IMR-90 (cell line): ENCODE results near the gene PEAK3. TPM values are rescaled to one million over a fixed set of nuclear protein-coding genes. Genes with fewer than 3 reads are reported as not detected.

ENCODE experiments used
- ATAC-seq: fragments of 200-7000 bp; cut with Tn5 transposase; 2 replicates; pipeline ENCODE4 v1.9.1; 2020; ENCODE audit warnings: low read depth, mild to moderate bottlenecking, moderate library complexity
- BruUV-seq: library from RNA; stranded (reverse); fragments of 400-500 nt; replicated peaks from 2 replicates; lab custom pipeline; 2021; lab: Mats Ljungman, UMichigan
- CTCF ChIA-PET: fragments of 300-600 bp; formaldehyde crosslinking; extraction: SDS; loops from one replicate; lab custom pipeline; 2021; ENCODE audit warnings: antibody characterized with exemption; lab: Yijun Ruan, JAX
- POLR2A ChIA-PET: fragments of 300-600 bp; sonication (Branson Sonifier 250); formaldehyde crosslinking; loops from one replicate; lab custom pipeline; 2022; ENCODE audit warnings: antibody characterized with exemption; ENCODE audit not compliant: unreplicated experiment; lab: Charles Lee
- DNase-seq: peaks from one replicate; pipeline ENCODE4 v3.0.0; 2013
- H2AFZ ChIP-seq: replicated peaks from 2 replicates; pipeline ENCODE3; 2013; ENCODE audit warnings: low read length, mild to moderate bottlenecking; ENCODE audit not compliant: poor library complexity
- H2AK5ac ChIP-seq: 2 replicates; pipeline ENCODE4 v1.6.1; 2013; ENCODE audit warnings: low read depth, low read length, inconsistent platforms
- H2AK9ac ChIP-seq: replicated peaks from 2 replicates; pipeline ENCODE3; 2013; ENCODE audit warnings: mild to moderate bottlenecking, low read depth, low read length, moderate library complexity; ENCODE audit not compliant: poor library complexity
- H2BK120ac ChIP-seq: 2 replicates; pipeline ENCODE4 v1.6.1; 2013; ENCODE audit warnings: low read depth, low read length, inconsistent platforms
- H2BK15ac ChIP-seq: 3 replicates; pipeline ENCODE4 v1.6.1; 2013; ENCODE audit warnings: low read depth, low read length, inconsistent platforms
- H2BK20ac ChIP-seq: 2 replicates; pipeline ENCODE4 v1.6.1; 2013; ENCODE audit warnings: low read depth, mild to moderate bottlenecking, inconsistent platforms, low read length, moderate library complexity
- H2BK5ac ChIP-seq: 2 replicates; pipeline ENCODE4 v1.6.1; 2013; ENCODE audit warnings: mild to moderate bottlenecking, low read depth, low read length, inconsistent platforms; ENCODE audit not compliant: poor library complexity, severe bottlenecking
- H3K14ac ChIP-seq: replicated peaks from 2 replicates; pipeline ENCODE4 v1.6.1; 2013; ENCODE audit warnings: low read depth, low read length, inconsistent platforms
- H3K18ac ChIP-seq: 2 replicates; pipeline ENCODE4 v1.6.1; 2013; ENCODE audit warnings: low read depth, low read length, control low read depth
- H3K23ac ChIP-seq: 2 replicates; pipeline ENCODE4 v1.6.1; 2013; ENCODE audit warnings: low read depth, low read length, inconsistent platforms
- H3K27ac ChIP-seq: 2 replicates; pipeline ENCODE4 v1.5.1; 2013; ENCODE audit warnings: mild to moderate bottlenecking, control low read depth, low read length; ENCODE audit not compliant: insufficient read depth
- H3K27me3 ChIP-seq: 2 replicates; pipeline ENCODE4 v1.6.1; 2013; ENCODE audit warnings: low read length; ENCODE audit not compliant: control insufficient read depth, insufficient read depth
- H3K36me3 ChIP-seq: 2 replicates; pipeline ENCODE4 v1.6.1; 2013; ENCODE audit warnings: low read length, mixed read lengths; ENCODE audit not compliant: control insufficient read depth, insufficient read depth
- H3K4ac ChIP-seq: 2 replicates; pipeline ENCODE4 v1.6.1; 2013; ENCODE audit warnings: low read depth, low read length, inconsistent platforms
- H3K4me1 ChIP-seq: 2 replicates; pipeline ENCODE4 v1.6.1; 2013; ENCODE audit warnings: low read length, mixed read lengths; ENCODE audit not compliant: control insufficient read depth, insufficient read depth
- H3K4me2 ChIP-seq: 2 replicates; pipeline ENCODE4 v1.6.1; 2013; ENCODE audit warnings: low read depth, mild to moderate bottlenecking, control low read depth, low read length, moderate library complexity
- H3K4me3 ChIP-seq: 2 replicates; pipeline ENCODE4 v1.5.1; 2013; ENCODE audit warnings: low read depth, mild to moderate bottlenecking, control low read depth, low read length, moderate library complexity; ENCODE audit not compliant: insufficient read depth
- H3K56ac ChIP-seq: 2 replicates; pipeline ENCODE4 v1.6.1; 2013; ENCODE audit warnings: low read length, inconsistent platforms; ENCODE audit not compliant: insufficient read depth; ENCODE audit errors: extremely low read depth
- H3K79me1 ChIP-seq, 2 experiments: 2 replicates each; pipeline ENCODE4 v1.6.1; 2013; ENCODE audit warnings: low read length in 2 of 2, inconsistent platforms in 1 of 2, low read depth in 1 of 2
- H3K9ac ChIP-seq: 2 replicates; pipeline ENCODE4 v1.6.1; 2013; ENCODE audit warnings: low read depth, low read length, control low read depth
- H3K9me1 ChIP-seq: 2 replicates; pipeline ENCODE4 v1.6.1; 2013; ENCODE audit warnings: low read length, inconsistent platforms; ENCODE audit not compliant: insufficient read depth
- H3K9me3 ChIP-seq: 2 replicates; pipeline ENCODE4 v1.6.1; 2013; ENCODE audit warnings: low read length; ENCODE audit not compliant: control insufficient read depth, insufficient read depth
- H4K20me1 ChIP-seq: 2 replicates; pipeline ENCODE4 v1.6.1; 2013; ENCODE audit warnings: low read length, inconsistent platforms; ENCODE audit not compliant: insufficient read depth
- H4K5ac ChIP-seq: 2 replicates; pipeline ENCODE4 v1.6.1; 2013; ENCODE audit warnings: mild to moderate bottlenecking, low read depth, low read length, control low read depth
- H4K8ac ChIP-seq, 2 experiments: 2 replicates each; pipeline ENCODE4 v1.6.1; 2013; ENCODE audit warnings: low read depth in 2 of 2, low read length in 2 of 2, control low read depth in 1 of 2, inconsistent platforms in 1 of 2
- H4K91ac ChIP-seq: 2 replicates; pipeline ENCODE4 v1.6.1; 2013; ENCODE audit warnings: low read depth, low read length, inconsistent platforms; ENCODE audit not compliant: insufficient read depth
- BHLHE40 ChIP-seq: fragments of 150-350 bp; IDR thresholded peaks from 2 replicates; pipeline ENCODE4 v1.6.1; 2016; ENCODE audit warnings: mild to moderate bottlenecking, low read depth, low read length
- CEBPB ChIP-seq: IDR thresholded peaks from 2 replicates; pipeline ENCODE4 v1.6.1; 2012; ENCODE audit warnings: low read depth, low read length, improper control_type of control experiment
- CHD1 ChIP-seq: IDR thresholded peaks from 2 replicates; pipeline ENCODE4 v1.6.1; 2012; ENCODE audit warnings: low read depth, low read length, improper control_type of control experiment
- CTCF ChIP-seq: conservative IDR thresholded peaks from 2 replicates; pipeline ENCODE4 v1.5.1; 2012; ENCODE audit warnings: mild to moderate bottlenecking, low read depth, low read length, improper control_type of control experiment
- ELK1 ChIP-seq: fragments of 150-350 bp; IDR thresholded peaks from 2 replicates; pipeline ENCODE4 v1.6.1; 2016; ENCODE audit warnings: low read depth, mild to moderate bottlenecking, low read length, moderate library complexity, borderline replicate concordance
- FOS ChIP-seq: fragments of 150-350 bp; IDR thresholded peaks from 2 replicates; pipeline ENCODE4 v1.6.1; 2016; ENCODE audit warnings: low read depth, low read length
- MAFK ChIP-seq: IDR thresholded peaks from 2 replicates; pipeline ENCODE4 v1.6.1; 2012; ENCODE audit warnings: low read depth, low read length, improper control_type of control experiment
- MAZ ChIP-seq: IDR thresholded peaks from 2 replicates; pipeline ENCODE4 v1.6.1; 2012; ENCODE audit warnings: low read depth, mild to moderate bottlenecking, low read length, improper control_type of control experiment, moderate library complexity, borderline replicate concordance
- MXI1 ChIP-seq: IDR thresholded peaks from 2 replicates; pipeline ENCODE4 v1.6.1; 2012; ENCODE audit warnings: low read depth, mild to moderate bottlenecking, low read length, moderate library complexity, borderline replicate concordance
- NFE2L2 ChIP-seq: fragments of 150-350 bp; IDR thresholded peaks from 2 replicates; pipeline ENCODE4 v1.6.1; 2016; ENCODE audit warnings: low read depth, mild to moderate bottlenecking, low read length
- POLR2A ChIP-seq: IDR thresholded peaks from 2 replicates; pipeline ENCODE4 v1.6.1; 2012; ENCODE audit warnings: mild to moderate bottlenecking, low read depth, low read length
- RAD21 ChIP-seq: IDR thresholded peaks from 2 replicates; pipeline ENCODE4 v1.6.1; 2012; ENCODE audit warnings: low read length, improper control_type of control experiment
- RCOR1 ChIP-seq: IDR thresholded peaks from 2 replicates; pipeline ENCODE4 v1.6.1; 2012; ENCODE audit warnings: mild to moderate bottlenecking, low read length, improper control_type of control experiment; ENCODE audit not compliant: insufficient replicate concordance
- RFX5 ChIP-seq: IDR thresholded peaks from 2 replicates; pipeline ENCODE4 v1.8.0; 2012; ENCODE audit warnings: low read depth, mild to moderate bottlenecking, low read length, moderate library complexity
- SMC3 ChIP-seq: fragments of 150-350 bp; IDR thresholded peaks from 2 replicates; pipeline ENCODE4 v1.6.1; 2016; ENCODE audit warnings: low read depth, mild to moderate bottlenecking, antibody characterized with exemption, low read length, moderate library complexity
- WGBS, 2 experiments: methylation state at CpG; one replicate each; pipeline versions ENCODE4 v1.1.5 to v1.1.7; 2013; ENCODE audit warnings: missing lambda C conversion rate in 2 of 2; ENCODE audit not compliant: insufficient read length in 1 of 2; ENCODE audit errors: extremely low coverage in 2 of 2; 5-methylcytosine and 5-hydroxymethylcytosine counted together
- dilution Hi-C: fragments of 300-500 bp; cut with HindIII; formaldehyde crosslinking; loops from one replicate; pipeline ENCODE4 v1.14.3; 2018; ENCODE audit warnings: low sequenced_read_pairs; ENCODE audit not compliant: unreplicated experiment
- in situ Hi-C: fragments of 300-500 bp; cut with MboI; formaldehyde crosslinking; loops from 3 replicates; pipeline ENCODE4 v1.14.3; 2019; ENCODE audit warnings: low sequenced_read_pairs, inconsistent platforms, mixed read lengths
- intact Hi-C: fragments of 100-400 bp; cut with micrococcal nuclease; formaldehyde crosslinking; loops from 2 replicates; pipeline ENCODE4 v1.10.0; 2022
- polyA plus RNA-seq, 3 experiments: library from polyadenylated mRNA; depleted of rRNA; stranded (reverse); fragments of >200 nt; gene quantifications; 2 replicates each; pipeline ENCODE4 v1.2.3, GENCODE V29; 2012; ENCODE audit warnings: low replicate concordance in 1 of 3
- total RNA-seq: library from RNA; depleted of rRNA; stranded (reverse); fragments of >200 nt; gene quantifications from 2 replicates; pipeline ENCODE4 v1.2.3, GENCODE V29; 2012
- TF ChIP-seq, protein P1 (sequence below): fragments of 150-350 bp; IDR thresholded peaks from 2 replicates; pipeline ENCODE4 v1.6.1; 2017; ENCODE audit warnings: mild to moderate bottlenecking, antibody characterized with exemption, low read length, low read depth

The PEAK3 gene
- total and polyA plus RNA-seq, 2 of the 4 experiments (the other 2 are of a cell fraction), result under 0.01 to 0.09 TPM

- BruUV-seq, result no TSS peak
Measured at GRCh38 chr19:2252055-2252796, 29.7 kb downstream of the PEAK3 start.

More at GRCh38 chr19:2252055-2252796, 29.7 kb downstream of the PEAK3 start:
- TF ChIP-seq MAFK, result no peak
- no peak for TF ChIP-seq NFE2L2
- no peak for TF ChIP-seq BHLHE40
- TF ChIP-seq MAZ, result no peak
- no peak for TF ChIP-seq MXI1
- TF ChIP-seq ELK1, result no peak
- TF ChIP-seq CTCF, result no peak
- TF ChIP-seq CEBPB, result no peak
- TF ChIP-seq RAD21, result no peak
- TF ChIP-seq POLR2A, result no peak
- no peak for TF ChIP-seq CHD1
- no peak for TF ChIP-seq FOS
- no peak for TF ChIP-seq RCOR1
- TF ChIP-seq SMC3, result no peak
- TF ChIP-seq, protein P1, sequence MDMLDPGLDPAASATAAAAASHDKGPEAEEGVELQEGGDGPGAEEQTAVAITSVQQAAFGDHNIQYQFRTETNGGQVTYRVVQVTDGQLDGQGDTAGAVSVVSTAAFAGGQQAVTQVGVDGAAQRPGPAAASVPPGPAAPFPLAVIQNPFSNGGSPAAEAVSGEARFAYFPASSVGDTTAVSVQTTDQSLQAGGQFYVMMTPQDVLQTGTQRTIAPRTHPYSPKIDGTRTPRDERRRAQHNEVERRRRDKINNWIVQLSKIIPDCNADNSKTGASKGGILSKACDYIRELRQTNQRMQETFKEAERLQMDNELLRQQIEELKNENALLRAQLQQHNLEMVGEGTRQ, result no peak
- TF ChIP-seq RFX5, result no peak
- no peak overlapping the region for H3K4me3 ChIP-seq
- H4K5ac ChIP-seq, result no peak overlapping the region
- ATAC-seq (no peak), DNase-seq (no peak)
- no peak overlapping the region for H2AFZ ChIP-seq
- H2BK15ac ChIP-seq, result no peak overlapping the region
- WGBS, 2 experiments, result 27% methylated on average over 45 of the region's 74 CpGs; no CpG with 5 or more reads in 1 of the 2 experiments
- H4K8ac ChIP-seq, result no peak overlapping the region
- CTCF ChIA-PET, result no interaction called here
- intact Hi-C loops (no loop called here), dilution Hi-C loops (no loop called here), in situ Hi-C loops (no loop called here)
- H3K9me3 ChIP-seq, result no peaks in the 10 kb centered on the region
- H3K18ac ChIP-seq, result no peak overlapping the region
- H3K27me3 ChIP-seq, result peaks cover 36% of the 10 kb centered on the region
- H2BK5ac ChIP-seq, result no peak overlapping the region
- H2BK20ac ChIP-seq, result no peak overlapping the region
- H3K9me1 ChIP-seq, result no peaks in the 10 kb centered on the region
- no peak overlapping the region for H2AK5ac ChIP-seq
- peaks cover 4% of the 10 kb centered on the region; the same call in 1 of the 2 replicates for H3K4me1 ChIP-seq
- H3K23ac ChIP-seq, result no peak overlapping the region
- H3K9ac ChIP-seq, result no peak overlapping the region
- no peak overlapping the region for H3K14ac ChIP-seq
- H3K79me1 ChIP-seq, result no peaks in the 10 kb centered on the region
- H2BK120ac ChIP-seq, result no peak overlapping the region
- H3K56ac ChIP-seq, result no peak overlapping the region
- POLR2A ChIA-PET, result no interaction called here
- H3K36me3 ChIP-seq, result peaks cover 14% of the 10 kb centered on the region
- no peak overlapping the region for H3K4ac ChIP-seq
- H4K91ac ChIP-seq, result no peak overlapping the region
- H3K4me2 ChIP-seq, result no peak overlapping the region
- H2AK9ac ChIP-seq, result no peak overlapping the region
- H4K20me1 ChIP-seq, result peaks cover 23% of the 10 kb centered on the region
- no peak overlapping the region for H3K27ac ChIP-seq
